Measurements from ENCODE around the gene ZBTB37.
"Not testable (repeated sequence)": the region's sequence is repeated elsewhere in the genome, so short reads cannot be mapped to it uniquely, and the experiment has no call there.

Gene ZBTB37

DNA sequence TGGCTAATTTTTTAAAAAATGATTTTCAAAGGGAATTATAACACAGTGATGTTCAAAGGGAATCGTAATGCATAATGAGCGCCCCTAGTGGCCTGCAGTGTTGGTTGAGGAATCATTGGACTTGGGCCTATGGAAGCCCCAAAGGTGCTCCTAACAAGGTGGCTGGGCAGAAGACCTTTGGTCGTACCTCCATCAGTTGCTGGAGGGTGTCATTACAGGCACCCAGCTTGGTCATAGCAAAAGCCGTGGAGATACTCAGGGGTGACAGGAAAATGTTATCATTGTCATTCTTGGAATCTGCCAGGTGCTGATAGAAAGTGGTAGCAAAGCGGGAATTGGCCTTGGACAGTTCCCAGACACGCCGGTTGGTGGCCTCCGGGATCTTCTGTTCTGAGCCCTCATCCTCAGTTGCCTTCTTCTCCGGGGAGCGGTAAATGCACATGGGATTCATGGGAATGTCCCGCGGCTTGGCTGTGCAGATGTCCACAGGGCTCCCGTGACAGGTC lies 46.2 kb downstream of the ZBTB37 start:
- DNase-seq, result no peak

DNA sequence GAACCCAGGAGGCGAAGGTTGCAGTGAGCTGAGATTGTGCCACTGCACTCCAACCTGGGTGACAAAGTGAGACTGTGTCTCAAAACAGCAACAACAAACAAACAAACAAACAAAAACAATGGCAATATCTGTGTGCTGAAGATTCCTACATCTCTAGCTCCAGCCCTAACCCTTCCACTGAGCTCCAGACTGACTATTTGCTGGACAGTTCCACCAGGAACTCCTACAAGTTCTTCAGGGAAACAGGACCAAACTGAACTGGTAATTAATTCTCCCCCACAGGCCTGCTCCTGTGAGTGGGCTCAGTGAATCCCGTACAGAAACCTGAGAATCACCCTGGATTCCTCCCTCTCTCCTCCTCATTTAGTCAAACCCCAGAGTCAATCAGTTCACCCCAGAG lies 47.4 kb downstream of the ZBTB37 start:
- DNase-seq, result no peak

DNA sequence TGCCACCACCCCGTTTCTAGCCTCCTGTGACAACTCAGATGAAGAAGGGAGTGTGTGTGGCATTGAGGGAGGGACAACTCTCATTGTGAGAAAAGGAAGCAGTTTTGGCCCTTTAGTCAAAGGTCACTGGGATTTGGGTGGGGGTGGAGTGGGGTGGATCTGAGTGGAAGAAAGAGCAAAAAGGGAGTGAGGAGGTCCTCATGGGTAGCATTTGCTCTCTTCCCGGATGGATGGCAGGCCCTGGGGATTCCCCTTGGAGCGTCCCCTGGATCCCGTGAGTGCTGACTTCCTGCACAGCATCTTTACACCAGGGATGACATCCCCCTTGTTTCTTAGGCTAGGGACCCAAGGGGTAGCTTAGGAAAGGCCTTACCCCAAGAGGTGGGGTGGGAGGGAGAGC lies 48.5 kb downstream of the ZBTB37 start:
- DNase-seq, result no peak

DNA sequence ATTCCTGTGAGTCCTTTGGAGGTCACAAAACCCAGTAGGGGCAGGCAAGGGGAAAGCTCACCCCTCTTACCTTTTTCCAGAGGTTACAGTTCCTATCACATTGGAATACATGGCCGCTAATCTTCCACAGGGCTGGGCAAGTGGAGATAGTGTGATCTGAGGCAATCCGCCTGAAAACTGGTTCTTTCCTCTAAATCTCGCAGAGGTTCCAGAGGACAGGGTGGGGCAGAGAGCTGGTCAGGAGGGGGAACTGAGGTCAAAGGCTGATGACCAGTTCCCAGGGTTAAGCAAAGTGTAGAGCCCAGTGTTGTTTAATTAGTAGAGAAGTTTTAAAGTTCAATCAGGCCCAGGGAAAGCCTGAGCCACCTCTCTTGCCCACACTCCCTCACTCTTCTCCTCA lies 49.0 kb downstream of the ZBTB37 start, which contains the start of gene SERPINC1:
TSS of gene SERPINC1 (minus strand) at position 179 of the 400 bp plus-strand sequence. CDS start at position 111, 68 bp downstream.
- no peak for DNase-seq

DNA sequence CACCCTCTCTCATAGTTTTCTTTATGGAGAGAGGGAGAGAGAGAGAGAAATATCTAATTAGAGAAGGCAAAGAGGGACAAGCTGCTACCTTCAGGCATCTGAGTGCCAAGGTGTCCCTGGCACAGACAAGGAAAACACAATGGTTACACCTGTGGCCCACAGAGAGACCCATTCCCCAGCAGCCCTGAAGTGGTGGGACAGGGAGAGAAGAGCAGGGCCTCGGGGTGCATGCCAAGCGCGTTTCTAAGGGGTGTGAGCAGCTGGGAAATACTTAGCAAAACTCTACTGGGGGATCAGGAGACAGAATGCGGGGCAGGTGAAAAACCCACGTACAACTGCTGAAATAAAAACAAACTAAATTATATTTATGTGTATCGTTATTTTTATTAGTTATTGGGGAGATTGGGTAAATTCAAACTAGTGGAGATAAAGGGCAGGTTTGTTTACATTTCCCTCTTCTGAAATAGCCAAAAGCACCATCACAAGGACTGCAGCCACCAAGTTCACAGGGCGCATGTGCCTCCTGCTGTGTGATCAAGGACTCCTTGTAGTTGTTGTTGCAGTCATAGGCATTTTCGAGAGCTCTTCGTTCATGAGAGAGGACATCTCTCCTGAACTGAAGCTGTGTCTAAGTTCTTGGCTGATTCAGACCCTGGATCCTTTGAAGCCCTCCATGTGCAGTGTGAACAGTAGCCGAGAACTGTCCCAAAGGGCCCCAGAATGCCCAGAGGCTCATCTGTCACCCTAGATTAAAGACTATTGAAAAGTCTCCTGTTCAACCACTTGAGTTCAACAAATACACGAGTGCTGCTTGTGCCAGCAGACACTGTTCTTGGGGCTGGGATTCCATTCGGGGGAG lies 49.7 kb downstream of the ZBTB37 start:
- DNase-seq, result peak; percentile 77

DNA sequence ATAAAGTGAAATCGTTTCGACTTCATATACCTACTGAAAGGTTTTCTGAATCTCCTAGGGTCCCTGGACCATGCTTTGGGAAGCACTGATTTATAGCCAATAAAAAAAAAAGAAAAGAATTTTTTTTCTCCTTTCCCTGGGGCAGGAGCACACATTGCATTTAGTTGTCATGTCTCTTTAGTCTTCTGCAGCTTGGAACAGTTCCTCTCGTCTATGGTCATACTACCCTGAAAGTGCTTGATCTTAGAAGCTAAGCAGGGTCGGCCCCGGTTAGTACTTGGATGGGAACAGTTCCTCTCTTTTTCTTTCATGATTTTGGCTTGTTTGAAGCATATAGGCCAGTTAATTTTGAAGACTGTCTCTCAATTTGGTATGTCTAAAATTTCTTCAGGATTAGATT lies 52.7 kb downstream of the ZBTB37 start:
- no peak for DNase-seq

DNA sequence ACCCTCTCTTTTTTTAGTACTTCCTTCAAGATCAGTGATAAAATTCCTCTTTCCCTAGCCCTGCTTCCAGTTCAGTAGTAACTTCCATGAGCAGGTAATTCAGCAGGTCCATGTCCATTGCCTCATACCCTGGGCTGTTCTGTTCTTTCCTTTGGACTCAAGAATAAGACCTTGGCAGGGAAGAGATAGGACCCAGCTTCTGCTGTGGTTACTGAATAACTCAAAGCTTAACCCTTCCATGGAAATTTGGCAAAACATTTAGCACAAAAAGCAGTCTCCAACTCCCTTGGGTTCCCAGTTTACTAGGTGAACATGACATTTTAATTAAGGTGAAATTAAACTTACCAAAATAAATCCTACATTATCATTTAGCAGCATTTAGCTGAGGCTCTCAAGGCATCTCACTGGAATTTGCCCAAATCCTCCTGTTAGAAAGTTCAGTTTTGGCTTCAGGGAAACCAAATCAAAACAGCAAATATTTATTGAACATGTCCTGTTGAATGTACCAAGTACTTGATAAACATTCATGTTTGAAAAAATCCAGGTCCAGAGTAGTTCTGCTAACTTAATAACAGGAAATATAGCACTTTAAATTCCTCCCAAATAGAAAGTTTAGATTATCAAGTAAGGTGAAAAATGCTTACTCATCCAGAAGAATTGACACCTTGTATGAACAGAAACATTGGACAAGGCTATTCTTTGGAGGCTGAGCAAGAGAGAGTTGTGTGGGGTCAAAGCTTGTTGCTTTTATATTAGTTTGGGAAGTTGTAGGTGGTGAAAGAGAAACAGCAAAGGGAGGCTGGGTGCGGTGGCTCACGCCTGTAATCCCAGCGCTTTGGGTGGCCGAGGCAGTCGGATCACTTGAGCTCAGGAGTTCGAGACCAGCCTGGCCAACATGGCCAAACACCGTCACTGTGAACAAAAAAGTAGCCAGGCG lies 57.4 kb downstream of the ZBTB37 start:
- DNase-seq, result no peak

DNA sequence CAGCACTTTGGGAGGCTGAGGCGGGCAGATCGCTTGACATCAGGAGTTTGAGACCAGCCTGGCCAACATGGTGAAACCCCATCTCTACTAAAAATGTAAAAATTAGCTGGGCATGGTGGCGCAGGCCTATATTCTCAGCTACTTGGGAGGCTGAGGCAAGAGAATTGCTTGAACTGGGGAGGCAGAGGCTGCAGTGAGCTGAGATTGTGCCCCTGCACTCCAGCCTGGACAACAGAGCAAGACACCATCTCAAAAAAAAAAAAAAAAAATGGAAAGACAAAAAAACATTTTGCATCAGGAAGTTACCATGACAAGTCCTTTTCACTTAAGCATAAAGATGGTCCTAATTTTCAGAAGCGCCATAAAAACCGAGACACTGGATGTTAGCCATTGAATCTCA lies 62.4 kb downstream of the ZBTB37 start:
- not testable (repeated sequence) for DNase-seq

DNA sequence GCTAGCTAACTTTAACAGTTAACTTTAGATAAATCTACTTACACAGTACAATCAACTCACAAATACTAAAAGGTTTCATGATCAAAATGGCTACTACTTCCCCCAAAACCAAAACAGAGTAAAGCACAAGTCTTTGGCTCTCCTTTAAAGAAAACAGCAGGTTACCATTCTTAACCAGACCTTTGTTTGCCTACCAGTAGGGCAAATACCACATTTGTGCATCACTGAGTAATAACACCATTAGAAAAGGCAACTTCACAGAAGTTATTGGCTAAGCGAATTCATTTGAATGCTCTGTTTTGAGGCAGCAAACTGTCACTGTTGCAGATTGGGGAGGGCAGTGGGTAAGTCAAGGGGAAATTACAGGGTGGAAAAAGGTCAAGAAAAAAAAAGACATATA lies 66.3 kb downstream of the ZBTB37 start:
- DNase-seq, result no peak

DNA sequence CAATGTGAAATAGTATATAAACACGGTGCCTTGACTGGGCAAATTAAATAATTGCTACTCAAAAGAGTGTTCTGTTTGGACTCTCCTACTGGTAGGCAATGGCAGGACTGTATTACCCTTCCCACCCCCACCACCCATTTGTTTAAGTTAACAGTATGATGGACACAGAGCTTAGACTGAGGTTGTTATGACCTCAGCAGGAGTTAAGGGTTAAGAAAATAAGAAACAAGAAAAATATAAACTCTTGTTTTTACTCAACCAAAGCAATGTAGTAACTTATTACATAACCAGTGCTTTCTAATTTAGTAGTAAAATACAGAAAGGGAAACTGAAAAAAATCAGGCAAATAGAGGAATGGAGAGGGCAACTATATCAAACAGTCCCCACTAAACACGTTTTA lies 68.9 kb downstream of the ZBTB37 start:
- no peak for DNase-seq

DNA sequence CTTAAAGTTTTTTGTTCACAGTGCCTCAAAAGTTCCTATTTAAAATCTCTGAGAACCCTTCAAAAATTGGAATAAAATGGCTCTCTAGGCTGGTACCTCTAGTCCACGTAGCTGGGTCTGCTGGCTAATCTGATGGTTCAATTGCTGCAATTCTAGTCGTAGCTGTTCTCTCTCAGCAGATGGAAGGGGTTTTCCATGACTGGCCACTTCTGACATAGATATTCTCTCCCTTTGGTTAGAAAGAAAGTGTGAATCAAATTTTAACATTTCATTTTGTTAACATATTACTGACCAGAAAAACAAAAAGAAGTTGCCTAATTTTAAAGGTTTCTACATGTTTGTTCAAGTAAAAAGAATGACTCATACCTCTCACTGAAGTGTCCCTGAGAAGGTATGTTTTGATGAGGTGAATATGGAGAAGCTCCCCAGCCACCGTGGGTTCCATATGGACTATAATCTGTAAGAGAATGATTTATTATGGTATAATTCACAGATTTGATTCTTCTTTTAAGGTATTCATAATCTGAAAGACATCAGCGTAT lies 78.3 kb downstream of the ZBTB37 start:
- no peak for DNase-seq

DNA sequence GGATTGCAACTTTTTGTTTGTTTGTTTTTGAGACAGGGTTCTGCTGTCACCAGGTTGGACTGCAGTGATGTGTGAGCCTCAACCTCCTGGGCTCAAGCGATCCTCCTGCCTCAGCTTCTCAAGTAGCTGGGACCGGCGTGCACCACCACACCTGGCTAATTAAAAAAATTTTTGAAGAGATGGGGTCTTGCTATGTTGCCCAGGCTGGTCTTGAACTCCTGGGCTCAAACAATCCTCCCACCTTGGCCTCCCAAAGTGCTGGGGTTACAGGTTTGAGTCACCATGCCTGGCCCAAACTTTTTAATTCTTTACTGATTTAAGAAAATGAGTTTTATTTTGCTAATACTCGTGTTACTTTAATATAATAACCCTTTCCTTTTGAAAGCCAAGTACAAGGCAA lies 80.4 kb downstream of the ZBTB37 start:
- DNase-seq, result no peak

Measured in DMS79 (cell line).